ENCODE results near the gene GLP2R.
"Not testable (repeated sequence)": the region's sequence is repeated elsewhere in the genome, so short reads cannot be mapped to it uniquely, and the experiment has no call there.

Gene GLP2R

DNA sequence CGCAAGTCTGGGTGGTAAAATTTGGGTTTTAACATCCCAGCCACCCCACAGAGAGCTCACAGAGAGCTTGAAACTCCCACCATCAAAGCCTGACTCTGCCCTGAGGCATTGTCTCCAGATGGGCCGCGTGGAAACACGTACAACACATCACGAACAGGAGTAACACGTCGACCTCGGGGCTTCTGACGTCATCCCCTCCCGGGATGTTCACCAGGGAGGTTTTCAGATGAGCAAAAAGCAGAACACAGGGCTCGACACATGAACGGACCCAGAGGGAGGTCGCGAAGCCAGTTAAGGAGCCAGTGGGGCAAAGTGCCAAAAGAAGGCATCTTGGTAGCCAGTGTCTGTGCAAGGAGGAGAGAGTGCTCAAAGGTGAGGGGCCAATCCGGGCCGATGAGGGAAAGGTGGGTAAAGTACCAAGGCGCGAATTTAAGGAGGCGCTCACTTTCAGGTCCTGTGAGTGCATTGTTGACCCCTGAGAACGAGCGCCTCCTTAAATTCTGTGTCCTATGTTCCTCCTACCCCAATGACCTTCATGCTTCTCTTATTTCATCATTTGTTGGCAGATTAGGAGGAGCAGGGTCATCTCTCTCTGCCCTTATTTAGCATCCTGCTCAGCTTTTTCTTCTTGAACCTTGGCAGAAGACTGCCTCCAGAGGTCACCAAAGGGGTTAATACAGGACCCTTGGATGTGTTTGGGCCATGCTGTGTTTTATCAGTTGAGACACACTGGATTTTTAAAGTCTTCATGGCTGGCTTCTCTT lies 73.7 kb downstream of the GLP2R start:
- no peak for DNase-seq (ENCODE audit: low read depth in 2 of 2)

- no peak for DNase-seq (ENCODE audit: low read depth in 2 of 2)
Observed at GRCh38 chr17:9900044-9900594, 74.4 kb downstream of the GLP2R start.

DNA sequence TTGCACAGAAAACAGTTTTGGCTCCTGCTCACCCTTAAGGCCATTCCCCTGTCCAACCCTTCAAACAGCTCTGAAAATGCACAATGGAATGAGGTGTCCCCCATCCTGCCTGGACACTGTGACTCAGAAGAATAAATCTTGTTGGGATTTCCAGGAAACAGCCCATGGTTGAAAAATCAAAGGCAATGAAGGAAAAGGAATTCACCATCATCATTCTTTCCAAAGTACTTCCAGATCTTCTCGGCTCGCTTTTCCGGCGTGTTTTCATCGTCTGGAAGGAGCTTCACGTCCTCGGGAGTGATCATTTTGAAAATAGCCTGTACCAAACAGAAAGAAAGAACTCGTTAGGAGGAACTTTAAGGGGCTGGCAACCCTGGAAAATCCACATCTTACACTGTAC lies 75.1 kb downstream of the GLP2R start:
- no peak for DNase-seq (ENCODE audit: low read depth in 2 of 2)

DNA sequence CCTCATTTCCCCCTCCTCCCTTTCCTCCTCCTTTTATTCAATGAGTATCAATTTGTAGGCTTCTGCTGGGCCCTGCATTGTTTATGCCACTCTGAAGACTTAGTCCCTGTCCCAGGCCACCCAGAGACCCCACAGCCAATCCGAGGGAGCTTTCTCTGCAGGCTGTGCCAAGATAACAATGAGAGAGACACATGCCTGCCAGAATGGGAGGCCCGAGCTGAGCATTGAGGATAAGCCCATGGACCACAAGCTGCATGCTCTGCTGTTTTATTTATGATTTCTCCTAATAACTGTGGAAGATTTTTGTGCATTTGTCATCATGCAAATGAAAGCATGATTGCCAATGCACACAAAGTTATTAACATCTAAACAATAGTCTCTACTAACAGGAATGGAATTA lies 76.4 kb downstream of the GLP2R start:
- no peak for DNase-seq (ENCODE audit: low read depth in 2 of 2)

DNA sequence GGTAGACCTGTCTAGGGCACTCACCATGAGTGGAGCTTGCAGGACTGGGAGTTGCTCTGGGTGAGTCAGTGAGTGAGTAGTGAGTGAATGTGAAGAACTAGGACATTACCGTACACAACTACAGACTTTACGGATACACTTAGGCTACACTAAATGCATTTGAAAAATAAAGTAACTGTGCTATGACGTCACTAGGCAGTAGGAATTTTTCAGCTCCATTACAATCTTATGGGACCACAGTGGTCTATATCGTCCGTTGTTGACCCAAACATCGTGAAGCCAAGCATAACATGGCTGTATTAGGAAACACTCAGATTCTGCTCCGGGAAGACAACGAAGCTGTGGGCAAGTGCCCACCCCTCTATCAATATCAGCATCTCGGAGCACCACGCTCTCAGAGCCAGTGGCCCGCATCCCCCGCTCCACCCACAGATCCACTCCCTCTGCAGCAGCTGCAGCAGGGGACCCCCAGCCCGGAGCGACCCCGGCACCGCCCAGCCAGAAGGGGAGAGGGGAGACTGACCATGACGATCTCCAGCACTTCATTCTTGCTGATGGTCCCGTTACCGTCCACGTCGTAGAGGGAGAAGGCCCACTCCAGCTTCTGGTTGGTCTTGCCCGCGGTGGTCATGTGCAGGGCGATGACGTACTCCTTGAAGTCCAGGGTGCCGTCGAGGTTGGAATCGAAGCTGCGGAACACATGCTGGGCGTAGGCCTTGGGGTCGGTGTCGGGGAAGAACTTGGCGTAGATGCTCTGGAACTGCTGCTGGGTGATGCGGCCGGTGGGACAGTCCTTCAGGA lies 78.8 kb downstream of the GLP2R start:
- DNase-seq (ENCODE audit: low read depth in 2 of 2), result no peak

- DNase-seq (ENCODE audit: low read depth in 2 of 2), result no peak
Observed at GRCh38 chr17:9905078-9905415, 79.3 kb downstream of the GLP2R start, which contains the start of gene RCVRN. RCVRN (minus strand) TSS chr17:9905271; CDS start chr17:9905180, 91 bp downstream.

DNA sequence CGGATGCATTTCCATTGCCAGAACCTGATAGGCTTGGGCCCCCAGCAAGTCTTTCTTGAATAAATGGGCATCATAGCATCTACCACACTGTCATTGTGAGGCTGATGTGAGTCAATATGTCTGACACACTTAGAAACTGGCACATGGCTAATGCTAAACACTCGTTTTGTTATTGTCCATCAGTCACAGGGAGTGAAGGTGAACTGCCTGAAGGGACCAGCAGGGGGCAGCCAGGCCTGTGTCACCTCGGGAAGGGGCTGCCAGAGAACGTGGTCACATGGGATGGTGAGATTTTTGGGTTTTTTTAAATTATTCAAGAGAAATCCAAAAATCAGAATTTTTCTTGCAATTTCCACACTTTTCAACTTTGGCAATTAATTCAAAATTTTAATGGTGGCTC lies 80.2 kb downstream of the GLP2R start:
- DNase-seq (ENCODE audit: low read depth in 2 of 2), result no peak

- DNase-seq (ENCODE audit: low read depth in 2 of 2), result no peak
Observed at GRCh38 chr17:9906616-9907015, 80.9 kb downstream of the GLP2R start.

DNA sequence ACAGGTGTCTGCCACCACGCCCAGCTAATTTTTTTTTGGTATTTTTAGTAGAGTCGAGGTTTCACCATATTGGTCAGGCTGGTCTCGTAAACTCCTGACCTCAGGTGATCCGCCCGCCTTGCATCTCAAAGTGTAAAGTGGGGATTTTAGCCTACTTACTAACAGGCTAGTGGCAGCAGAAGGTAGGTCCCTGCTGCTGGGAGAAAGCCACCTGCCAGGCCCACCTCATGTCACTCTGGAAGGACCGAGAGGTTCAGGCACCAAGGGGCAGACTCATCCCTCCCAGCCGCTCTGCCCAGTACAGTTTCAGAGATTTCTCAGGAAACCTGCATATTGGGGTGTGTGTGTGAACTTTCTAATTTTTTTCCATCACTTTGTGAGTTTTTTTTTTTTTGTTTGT lies 81.4 kb downstream of the GLP2R start:
- no peak for DNase-seq (ENCODE audit: low read depth in 2 of 2)

DNA sequence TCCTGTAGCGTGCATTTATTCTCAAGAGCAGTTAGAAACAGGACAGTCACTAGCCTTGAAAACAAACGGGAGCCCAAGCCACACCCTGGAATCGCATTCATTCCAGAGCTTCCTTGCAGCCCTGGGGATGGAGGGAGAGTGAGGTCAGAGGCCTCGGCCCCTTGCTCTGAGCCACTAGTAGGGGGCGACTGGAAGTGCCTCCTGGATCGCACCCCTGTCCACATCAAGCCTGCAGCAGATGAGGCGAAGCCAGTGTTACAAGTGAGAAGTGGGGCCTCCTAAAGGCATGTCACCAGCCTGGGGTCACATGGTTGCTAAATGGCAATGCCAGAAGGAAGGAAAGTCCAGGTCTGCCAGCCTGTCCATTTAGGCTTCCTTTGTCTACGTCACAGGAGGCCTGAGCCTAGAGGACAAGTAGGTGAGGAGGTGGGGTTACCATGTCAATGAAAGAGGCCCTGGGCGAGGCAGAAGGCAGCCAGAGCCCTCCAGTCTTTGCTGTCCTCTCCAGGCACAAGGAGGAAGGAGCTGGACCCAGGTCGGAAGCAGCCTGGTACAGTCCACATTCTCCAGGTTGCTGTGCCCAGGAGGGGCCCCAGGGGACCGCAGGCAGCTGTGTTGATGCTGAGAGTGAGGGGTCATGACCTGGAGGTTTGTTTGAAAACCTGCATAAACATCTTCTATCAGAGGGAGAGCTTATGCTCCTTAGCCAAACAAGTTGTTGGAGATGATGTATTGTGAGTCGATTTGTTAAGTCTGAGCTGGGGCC lies 82.3 kb downstream of the GLP2R start:
- DNase-seq (ENCODE audit: low read depth in 2 of 2), result no peak

DNA sequence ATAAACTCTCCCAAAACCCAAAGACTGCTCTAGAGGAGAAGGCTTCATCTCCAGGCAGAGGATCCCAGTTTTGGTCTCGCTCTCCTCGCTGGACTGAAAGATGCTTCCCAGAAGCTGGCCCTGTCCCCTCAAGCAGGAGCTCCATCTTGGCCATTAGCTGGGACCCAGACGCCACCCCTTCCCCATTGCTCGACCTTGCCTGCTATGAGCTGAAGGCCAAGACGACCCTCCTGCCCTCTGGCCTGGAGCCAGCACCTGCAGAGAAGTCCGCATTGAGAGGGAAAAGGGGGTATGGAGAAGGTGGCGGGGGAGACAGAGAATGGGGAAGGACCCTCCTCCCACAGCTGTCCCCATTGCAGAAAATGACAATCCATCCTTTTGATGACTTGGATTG lies 82.9 kb downstream of the GLP2R start:
- DNase-seq (ENCODE audit: low read depth in 2 of 2), result no peak

DNA sequence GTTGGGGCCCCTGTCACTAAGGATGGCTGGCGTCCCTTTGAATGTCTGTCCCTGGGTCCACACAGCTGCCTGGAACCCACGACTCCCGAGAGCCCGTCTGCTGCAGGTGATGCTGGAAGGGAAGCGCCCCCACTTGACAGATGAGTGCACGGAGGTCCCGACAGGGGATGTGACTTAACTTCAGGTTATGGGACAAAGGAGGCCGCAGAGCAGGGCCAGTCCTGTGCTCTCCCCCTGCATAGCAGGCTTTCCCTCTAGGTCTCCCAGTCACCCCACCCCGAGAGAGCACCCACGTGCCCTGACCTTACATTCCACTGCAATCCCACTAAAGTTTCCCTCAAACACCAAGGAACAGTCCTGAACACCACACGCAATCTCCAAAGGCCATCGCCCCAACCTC lies 85.4 kb downstream of the GLP2R start:
- no peak for DNase-seq (ENCODE audit: low read depth in 2 of 2)

DNA sequence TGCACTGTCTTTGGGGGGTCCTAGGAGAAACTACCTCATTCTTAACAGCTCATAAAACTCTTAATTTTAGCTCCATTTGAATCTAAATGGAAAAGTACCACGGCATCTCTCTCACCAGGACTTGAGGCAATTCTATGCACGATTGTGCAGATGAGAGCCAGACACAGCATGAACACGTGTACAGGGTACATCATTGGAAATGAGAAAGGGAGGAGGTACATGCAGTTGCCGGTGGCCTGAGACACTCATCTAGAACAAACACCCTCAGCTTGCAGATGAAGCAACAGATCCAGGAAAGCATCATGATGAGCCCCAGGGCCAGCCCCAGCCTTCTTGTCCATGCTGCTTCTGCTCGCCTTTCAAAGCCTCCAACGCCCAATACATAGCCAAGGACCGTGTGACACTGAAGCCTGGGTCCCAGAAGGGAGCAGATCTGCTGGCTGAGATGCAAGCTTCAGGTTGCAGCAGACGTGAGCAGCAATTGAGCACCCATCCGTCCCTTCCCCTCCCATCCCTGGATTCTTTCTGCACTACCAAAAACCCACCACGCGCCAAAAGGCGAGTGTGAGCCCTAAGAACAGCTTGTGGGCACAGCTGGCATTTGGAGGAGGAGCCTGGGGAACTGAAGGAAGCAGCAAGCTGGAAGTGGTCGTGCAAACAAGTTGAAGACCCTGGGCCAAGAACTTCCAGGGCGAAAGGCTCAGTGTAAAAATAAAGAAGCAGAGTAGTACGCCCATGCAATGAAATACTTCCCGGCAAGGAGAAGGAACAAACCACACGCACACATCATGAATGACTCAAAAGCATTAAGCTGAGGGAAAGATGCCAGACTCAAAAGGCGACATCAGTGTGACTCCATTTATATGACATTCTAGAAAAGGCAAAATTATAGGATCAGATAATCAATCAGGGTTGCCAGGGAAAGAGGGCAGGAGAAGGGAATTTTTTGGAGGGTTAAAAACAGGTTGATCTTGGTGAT lies 86.7 kb downstream of the GLP2R start:
- no peak for DNase-seq (ENCODE audit: low read depth in 2 of 2)

DNA sequence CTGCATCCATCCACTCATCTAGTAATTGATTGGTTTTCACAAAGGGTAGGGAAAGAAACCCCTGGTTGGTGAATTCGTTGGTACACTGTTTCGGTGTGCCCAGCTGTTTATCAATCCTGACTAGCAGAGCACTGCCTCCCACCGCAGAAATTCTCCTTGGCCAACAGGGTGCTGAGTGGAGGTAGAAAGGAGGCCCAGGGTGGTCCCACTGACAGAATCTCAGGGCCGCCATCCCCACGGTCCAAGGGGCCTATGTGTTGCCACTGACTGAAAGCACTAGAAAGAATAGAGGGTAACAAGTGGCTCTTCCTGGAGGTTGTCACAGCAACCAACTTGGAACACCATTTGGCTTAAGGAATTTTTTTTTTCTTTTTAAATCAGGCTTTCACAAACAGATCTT lies 87.8 kb downstream of the GLP2R start:
- DNase-seq (ENCODE audit: low read depth in 2 of 2), result no peak

- no peak for DNase-seq (ENCODE audit: low read depth in 2 of 2)
Observed at GRCh38 chr17:9916108-9916507, 90.4 kb downstream of the GLP2R start.

DNA sequence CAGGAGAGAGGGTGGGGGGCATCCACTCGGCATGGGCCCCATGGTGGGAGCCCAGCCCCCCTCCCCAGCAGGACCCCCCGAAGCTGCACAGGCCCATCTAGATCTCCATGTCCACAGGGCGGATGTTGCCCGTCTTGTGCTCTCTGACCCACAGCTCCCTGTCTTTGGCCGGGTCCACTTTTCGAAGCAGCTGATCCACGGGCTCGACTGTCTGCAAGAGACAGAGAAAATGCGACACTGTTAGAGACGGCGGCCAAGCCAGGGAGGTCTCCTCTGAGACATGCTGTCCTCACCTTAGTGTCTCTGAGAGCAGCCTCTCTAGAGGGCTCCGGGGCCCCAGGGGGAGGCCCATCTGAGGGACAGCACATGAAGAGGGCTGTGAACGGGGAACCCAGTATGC lies 91.4 kb downstream of the GLP2R start:
- no peak for DNase-seq (ENCODE audit: low read depth in 2 of 2)

DNA sequence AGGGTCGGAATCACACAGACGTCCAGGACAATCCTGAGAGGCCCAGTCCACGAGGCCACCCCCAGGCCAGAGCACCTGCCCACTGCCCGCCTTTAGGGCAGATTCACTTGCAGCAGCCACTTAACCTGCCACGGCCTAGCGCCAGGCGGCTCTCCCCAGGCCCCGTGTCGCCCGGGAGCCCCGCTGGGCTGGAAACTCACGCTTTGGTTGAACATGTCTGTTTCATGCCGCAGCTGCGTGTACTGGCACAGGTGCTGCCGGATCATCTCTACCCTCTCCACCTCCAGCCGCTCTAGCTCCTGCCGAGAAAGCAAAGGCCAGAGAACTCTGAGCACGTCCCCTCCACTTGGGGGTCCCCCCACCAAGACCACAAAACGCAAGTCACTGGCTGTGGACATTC lies 92.1 kb downstream of the GLP2R start:
- DNase-seq (ENCODE audit: low read depth in 2 of 2), result no peak

- DNase-seq (ENCODE audit: low read depth in 2 of 2), result no peak
Observed at GRCh38 chr17:9918352-9918751, 92.6 kb downstream of the GLP2R start.

- no peak for DNase-seq (ENCODE audit: low read depth in 2 of 2)
Observed at GRCh38 chr17:9918804-9919352, 93.2 kb downstream of the GLP2R start.

DNA sequence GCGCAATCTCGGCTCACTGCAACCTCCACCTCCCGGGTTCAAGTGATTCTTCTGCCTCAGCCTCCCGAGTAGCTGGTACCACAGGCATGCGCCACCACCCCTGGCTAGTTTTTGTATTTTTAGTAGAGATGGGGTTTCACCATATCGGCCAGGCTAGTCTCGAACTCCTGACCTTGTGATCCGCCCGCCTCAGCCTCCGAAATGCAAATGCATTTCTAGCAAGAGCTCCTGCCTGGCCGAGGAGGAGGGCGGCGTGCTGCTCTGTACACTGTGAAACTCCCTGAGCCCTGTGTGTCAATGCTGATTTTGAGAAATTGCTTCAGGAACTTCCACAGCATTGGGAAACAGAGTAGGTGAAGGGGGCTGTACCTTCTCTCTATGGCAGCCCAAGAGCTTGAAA lies 95.5 kb downstream of the GLP2R start:
- not testable (repeated sequence) for DNase-seq (ENCODE audit: low read depth in 2 of 2)

Data from stimulated activated CD8-positive, alpha-beta memory T cell treated with anti-CD3 and anti-CD28 coated beads, Interleukin-7, amount 100 ng/mL, for 4 hours (primary cell).